Gastrocnemius medialis (tissue), 4 donors: Measurements from ENCODE around the gene DIP2C.

ENCODE experiments used
- POLR2A ChIP-seq, 2 donors: fragments of 450-650 bp; IDR thresholded peaks; one replicate each; pipeline ENCODE4 v1.6.1; 2017; ENCODE audit warnings: antibody characterized with exemption in 2 of 2, mild to moderate bottlenecking in 2 of 2, moderate library complexity in 2 of 2
- TF ChIP-seq, protein P1 (sequence below), 5 experiments: fragments of 450-650 bp in 3 of 5; fragments of 200-600 bp in 2 of 5; sonication (generic) in 2 of 5; IDR thresholded peaks in 4 of 5; conservative IDR thresholded peaks in 1 of 5; 1 replicate in 4 of 5; 2 replicates in 1 of 5; pipeline ENCODE4 v1.5.1; 2016 to 2019; ENCODE audit warnings: antibody characterized with exemption in 5 of 5, mild to moderate bottlenecking in 3 of 5, moderate library complexity in 3 of 5

- TF ChIP-seq, protein P1, sequence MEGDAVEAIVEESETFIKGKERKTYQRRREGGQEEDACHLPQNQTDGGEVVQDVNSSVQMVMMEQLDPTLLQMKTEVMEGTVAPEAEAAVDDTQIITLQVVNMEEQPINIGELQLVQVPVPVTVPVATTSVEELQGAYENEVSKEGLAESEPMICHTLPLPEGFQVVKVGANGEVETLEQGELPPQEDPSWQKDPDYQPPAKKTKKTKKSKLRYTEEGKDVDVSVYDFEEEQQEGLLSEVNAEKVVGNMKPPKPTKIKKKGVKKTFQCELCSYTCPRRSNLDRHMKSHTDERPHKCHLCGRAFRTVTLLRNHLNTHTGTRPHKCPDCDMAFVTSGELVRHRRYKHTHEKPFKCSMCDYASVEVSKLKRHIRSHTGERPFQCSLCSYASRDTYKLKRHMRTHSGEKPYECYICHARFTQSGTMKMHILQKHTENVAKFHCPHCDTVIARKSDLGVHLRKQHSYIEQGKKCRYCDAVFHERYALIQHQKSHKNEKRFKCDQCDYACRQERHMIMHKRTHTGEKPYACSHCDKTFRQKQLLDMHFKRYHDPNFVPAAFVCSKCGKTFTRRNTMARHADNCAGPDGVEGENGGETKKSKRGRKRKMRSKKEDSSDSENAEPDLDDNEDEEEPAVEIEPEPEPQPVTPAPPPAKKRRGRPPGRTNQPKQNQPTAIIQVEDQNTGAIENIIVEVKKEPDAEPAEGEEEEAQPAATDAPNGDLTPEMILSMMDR (IDR thresholded peaks at IDR 0.05 in 4 of 5, conservative IDR thresholded peaks at IDR 0.05 in 1 of 5) = no peak
- no peak for TF ChIP-seq POLR2A (IDR thresholded peaks at IDR 0.05)
These were observed 325.1 kb downstream of the DIP2C start for GRCh38 chr10:364267-364775.
